DMS 273 (cell line): ENCODE results near the gene VSIR.

Source experiments
- DNase-seq: peaks from one replicate; lab custom pipeline; 2025; ENCODE audit not compliant: unreplicated experiment; lab: John Stamatoyannopoulos, UW

Gene VSIR

GRCh38 chr10:71735709-71736569, 37.4 kb downstream of the VSIR start:
- no peak for DNase-seq

DNA sequence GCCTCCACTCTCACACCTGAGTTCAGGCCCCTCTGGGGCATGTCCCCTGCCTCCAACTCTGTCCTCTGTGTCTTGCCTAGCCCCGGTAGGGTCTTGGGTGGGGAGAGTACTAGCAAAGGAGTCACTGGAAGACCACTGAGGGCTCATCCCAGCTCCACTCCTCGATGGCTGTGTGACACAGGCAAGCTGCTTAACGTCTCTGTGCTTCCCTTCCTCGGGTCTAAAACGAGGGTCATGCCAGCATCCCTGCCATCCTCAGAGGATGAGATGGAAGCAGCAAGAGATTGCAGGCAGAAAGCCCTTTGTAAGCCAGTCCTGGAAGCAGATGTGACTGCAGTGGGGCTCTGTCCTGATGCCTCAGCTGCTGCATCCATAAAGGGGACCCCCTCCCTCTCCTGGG, 38.5 kb downstream of the VSIR start:
- DNase-seq = no peak

GRCh38 chr10:71731791-71732190, 41.5 kb downstream of the VSIR start:
- DNase-seq = no peak

- peak; percentile 49 for DNase-seq
Observed at GRCh38 chr10:71729161-71729636, 44.1 kb downstream of the VSIR start.

DNA sequence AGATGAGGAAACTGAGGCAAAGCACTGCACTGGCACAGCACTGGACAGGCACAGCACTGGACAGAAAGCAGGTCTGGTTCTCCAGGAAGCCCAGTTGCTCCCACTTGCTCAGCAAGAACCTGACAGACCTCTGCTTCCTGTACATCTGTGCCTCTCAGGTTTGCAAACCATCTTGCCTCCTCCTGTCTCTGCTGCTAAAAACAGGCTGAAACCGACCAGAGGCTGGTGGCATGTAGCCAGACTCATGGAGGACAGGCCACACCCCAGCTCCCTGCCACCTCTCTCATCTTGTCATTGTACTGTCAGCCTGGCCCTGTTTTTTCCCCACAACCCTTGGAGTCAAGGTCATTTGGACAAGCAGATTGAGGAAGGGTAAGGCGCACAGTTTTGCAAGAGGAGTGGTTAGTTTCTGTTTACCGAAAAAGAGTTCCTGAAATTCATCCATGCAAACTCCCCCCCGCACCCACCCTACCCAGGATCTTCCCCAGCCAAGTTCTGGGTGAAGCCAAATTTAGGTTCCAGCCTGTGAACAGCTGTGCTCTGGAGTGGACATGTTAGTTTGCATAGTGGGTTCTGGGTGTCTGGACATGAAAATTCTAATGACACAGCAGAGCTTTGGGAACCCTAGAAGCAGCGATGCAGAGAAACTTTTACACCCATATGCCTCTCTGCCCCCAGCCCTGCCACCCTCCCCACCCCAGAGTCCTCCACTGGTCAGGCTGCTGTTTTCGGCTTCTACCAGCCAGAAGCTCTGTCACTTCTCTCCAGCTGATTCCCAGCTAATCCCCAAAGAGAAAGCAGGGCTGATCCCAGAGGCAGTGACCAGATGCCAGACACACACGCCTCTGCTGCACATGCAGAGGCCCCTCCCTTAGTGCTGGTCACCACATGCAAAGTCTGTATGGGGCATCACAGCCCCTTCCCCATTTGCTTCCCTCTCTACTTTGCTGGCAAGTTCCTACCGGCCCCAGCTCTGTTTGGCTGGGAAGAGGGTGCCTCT, 45.3 kb downstream of the VSIR start:
- DNase-seq = peak; percentile 86

DNA sequence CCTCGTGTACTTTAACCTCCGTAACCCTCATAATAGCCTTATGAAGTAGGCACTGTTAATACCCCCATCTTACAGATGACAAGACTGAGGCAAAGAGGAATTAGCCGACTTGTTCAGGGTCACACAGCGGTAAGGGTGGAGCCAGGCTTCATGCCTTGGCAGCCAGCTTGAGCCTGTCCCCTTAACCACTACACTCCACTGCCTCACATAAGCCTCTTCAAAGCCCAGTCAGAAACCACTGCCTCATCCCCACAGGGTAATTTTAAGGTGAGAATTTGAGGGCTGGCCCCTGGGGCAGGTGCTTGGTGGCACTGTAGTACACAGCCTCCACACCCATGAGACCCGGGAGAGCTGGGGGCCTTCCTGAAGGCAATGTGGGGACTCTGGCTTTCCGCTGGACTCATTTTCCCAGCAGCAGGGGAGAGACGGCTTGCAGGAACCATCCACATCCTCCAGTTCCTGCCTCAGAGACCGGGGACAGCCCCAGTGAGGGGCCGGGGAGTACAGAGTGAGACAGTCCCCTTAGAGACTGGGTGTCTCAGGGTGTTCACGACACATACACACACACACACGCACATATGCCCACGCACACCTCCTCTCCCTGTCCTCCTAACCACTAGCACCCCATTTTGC, 46.1 kb downstream of the VSIR start:
- DNase-seq = no peak

- no peak for DNase-seq
Observed at GRCh38 chr10:71726580-71727104, 46.7 kb downstream of the VSIR start.

GRCh38 chr10:71725998-71726579, 47.2 kb downstream of the VSIR start:
- peak; percentile 68 for DNase-seq

DNA sequence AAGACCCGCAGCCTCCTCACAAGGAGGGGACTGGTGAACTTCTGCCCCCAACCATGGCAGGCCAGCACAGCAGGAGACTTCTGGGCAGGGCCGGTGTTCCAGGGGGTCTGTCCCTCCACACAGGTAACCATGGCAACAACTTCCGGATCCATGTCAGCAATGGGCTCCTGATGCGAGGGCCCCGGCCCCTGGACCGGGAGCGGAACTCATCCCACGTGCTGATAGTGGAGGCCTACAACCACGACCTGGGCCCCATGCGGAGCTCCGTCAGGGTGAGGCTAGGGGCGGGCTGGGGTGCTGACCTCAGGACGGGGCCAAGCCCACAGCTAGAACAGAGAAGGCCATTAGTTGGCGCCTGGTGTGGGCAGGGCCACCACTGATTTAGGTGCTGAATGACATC, 48.1 kb downstream of the VSIR start:
- no peak for DNase-seq

GRCh38 chr10:71724539-71724938, 48.8 kb downstream of the VSIR start:
- no peak for DNase-seq

DNA sequence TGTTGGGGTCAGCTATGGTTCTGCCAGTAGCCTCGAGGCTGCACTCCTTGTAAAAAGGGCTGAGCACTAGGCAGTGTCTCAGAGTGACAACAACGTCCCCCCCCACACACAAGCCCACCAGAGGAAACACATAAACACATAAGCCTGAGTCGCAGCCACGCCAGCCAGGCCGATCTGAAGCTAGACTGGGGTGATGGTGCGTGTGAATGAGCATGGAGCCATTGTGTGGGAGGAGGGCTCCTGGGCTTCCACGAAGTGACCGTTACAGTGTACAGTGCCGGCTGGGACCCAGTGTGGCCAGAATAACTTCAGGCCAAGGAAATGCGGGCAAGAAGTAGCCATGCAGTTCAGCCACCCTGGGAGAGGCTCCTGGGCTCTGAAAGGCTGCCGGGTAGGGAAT, 50.0 kb downstream of the VSIR start:
- DNase-seq = no peak

DNA sequence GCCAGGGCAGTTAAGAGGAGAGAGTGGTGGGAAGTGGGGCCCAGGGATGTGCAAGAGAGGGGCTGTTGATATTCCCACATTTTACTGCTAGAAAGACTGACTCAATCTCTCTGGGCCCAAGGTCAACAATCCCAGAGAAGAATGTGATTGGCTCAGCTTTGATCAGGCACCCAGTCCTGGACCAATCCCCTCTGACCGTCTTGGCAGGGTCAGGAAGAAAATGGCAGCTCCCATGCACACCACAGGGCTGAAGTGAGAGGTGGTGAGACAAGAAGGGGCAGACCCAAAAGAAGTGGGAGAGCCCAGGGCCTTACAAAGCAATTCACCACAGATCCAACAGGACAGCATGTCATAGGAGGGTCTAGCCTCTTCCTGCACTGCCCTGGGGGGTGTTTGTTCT, 50.5 kb downstream of the VSIR start:
- no peak for DNase-seq

GRCh38 chr10:71721313-71721712, 52.0 kb downstream of the VSIR start:
- DNase-seq = no peak

GRCh38 chr10:71720288-71720687, 53.0 kb downstream of the VSIR start:
- peak; percentile 27 for DNase-seq

DNA sequence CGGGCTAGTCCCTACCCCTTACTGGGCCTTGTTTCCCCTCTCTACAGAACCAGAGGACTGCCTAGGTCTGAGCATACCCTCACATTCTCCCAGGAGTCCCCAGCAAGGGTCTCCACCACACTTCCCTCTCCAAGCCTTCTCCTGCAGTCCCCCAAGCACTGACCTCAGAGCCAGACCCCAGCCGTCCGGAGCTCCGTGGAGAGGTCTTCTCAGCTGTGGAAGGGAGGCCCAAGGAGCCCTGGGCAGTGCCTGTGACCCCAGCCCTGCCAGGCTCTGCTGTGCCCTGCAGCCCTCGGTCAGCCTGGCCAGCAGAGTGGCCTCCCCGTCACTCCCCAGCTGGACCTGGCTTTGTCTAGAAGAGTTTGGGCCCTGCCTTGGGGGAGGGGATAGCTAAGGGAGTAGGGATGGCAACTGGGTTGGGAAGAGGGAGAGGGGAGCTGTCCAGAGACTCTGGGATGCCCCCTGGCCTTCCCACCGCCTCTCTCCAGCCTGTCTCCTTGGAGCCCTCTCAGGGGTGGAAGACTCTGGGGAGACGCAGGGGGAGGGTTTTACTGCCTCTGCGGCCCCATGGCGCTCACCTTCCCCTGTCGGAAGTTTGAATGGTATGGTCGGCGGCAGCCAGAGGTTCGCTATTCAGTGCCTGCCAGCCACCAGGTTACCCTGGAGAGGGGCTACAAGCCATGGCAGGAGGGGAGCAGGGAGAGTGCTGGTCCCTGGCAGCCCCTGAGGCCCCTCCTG, 53.7 kb downstream of the VSIR start, which contains the start of gene C10orf105:
Gene C10orf105, minus strand, starts transcription at position 315 of the 738 bp plus-strand sequence. CDS start 3,441 bp downstream, outside the sequence.
- no peak for DNase-seq

DNA sequence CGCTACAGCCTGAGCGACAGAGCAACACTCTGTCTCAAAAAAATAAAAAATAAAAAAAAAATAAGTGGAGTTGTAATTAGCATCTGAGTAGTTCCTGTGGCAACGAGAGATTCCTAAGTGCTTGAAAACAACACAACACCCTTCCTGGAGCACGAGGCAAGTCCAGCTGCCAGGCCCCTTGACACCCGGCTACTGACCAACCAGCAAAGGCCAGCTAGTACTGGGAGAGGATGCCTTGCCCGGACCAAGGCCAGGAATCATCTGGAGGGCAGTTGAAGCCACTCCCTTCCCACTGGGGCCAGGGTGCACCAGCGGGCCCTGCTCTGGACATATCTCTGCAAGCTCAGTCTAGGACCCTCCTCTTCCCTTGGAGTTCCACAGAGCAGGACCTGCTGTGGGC, 54.3 kb downstream of the VSIR start:
- no peak for DNase-seq

DNA sequence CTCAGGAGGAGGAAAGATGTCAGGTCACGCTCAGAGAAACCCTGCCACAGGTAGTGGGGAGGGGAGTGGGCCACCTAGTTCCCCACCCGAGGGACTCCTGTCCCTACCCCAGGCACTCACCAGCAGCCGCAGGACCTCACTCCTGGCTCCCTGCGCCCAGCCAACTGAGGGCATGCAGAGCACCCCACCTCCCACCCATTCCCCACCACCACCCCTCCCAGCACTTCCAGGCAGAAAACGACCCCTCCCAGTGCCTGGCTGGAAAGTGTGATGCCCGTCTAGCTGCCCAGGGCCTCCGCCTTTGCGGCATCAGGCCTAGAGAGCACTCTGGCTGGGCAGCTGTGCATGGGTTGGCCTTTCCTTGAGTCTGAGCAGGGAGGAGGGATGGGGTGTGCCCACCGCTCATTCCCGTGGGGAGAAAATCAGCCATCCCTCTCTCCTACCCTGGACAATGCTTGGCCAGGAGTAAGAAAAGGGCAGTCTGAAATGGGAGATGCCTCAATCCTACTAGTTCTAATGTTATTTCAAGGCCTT, 55.1 kb downstream of the VSIR start:
- DNase-seq = no peak

- DNase-seq = no peak
Observed at GRCh38 chr10:71717551-71717951, 55.8 kb downstream of the VSIR start.

DNA sequence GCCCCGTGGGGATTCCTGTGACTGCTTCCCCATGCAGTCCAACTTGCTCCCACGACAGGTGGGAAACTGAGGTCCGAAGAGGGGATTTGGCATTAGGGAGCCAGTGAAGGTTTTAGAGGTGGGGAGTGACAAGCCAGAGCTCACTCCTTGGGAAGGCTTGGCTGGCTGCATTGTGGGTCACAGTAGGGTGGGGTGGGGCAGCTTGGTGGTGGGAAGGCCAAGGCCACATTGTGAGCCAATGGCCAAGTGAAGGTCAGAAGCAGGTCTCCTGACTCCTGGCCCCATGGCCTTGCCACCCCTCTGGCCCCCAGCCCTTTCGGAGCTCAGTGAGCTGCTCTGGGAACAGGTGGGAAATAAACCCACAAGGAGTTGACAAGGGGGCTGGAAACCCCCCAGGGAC, 56.3 kb downstream of the VSIR start:
- DNase-seq = no peak
